Gastroesophageal sphincter (tissue), 4 donors: ENCODE results near the gene GALNTL6. TPM values are rescaled to one million over a fixed set of nuclear protein-coding genes. Genes with fewer than 3 reads are reported as not detected.

Experiments used
- ATAC-seq: fragments of 150-250 bp; one replicate; pipeline ENCODE4 v1.9.1; 2016; ENCODE audit warnings: mild to moderate bottlenecking, moderate library complexity
- H3K27ac ChIP-seq, 4 donors: fragments of 200-600 bp; sonication (generic) in 3 of 4; 1 replicate in 3 of 4; 2 replicates in 1 of 4; pipeline ENCODE4 v1.5.1; 2016 to 2019
- H3K27me3 ChIP-seq: fragments of 200-600 bp; sonication (generic); one replicate; pipeline ENCODE4 v1.5.1; 2019
- H3K36me3 ChIP-seq, 2 donors: fragments of 200-600 bp; sonication (generic); one replicate each; pipeline ENCODE4 v1.5.1; 2019; ENCODE audit warnings: control low read depth in 1 of 2
- H3K4me1 ChIP-seq, 3 donors: fragments of 200-600 bp; sonication (generic); 1 replicate in 2 of 3; 2 replicates in 1 of 3; pipeline ENCODE4 v1.5.1; 2016 to 2019; ENCODE audit warnings: control low read depth in 2 of 3
- H3K4me3 ChIP-seq, 2 donors: fragments of 200-600 bp; sonication (generic); one replicate each; pipeline ENCODE4 v1.5.1; 2019; ENCODE audit warnings: mild to moderate bottlenecking in 1 of 2, moderate library complexity in 1 of 2
- H3K9me3 ChIP-seq, 3 donors: fragments of 200-600 bp; sonication (generic); one replicate each; pipeline ENCODE4 v1.5.1; 2017 to 2019; ENCODE audit warnings: control low read depth in 2 of 3
- CTCF ChIP-seq, 4 experiments: fragments of 200-600 bp in 2 of 4; fragments of 450-650 bp in 2 of 4; sonication (generic) in 1 of 4; IDR thresholded peaks; one replicate each; pipeline ENCODE4 v1.5.1; 2017 to 2019; ENCODE audit warnings: antibody characterized with exemption in 4 of 4, mild to moderate bottlenecking in 2 of 4, moderate library complexity in 2 of 4
- EP300 ChIP-seq: sonication (generic); formaldehyde crosslinking; IDR thresholded peaks from one replicate; pipeline ENCODE4 v1.6.1; 2017; ENCODE audit warnings: antibody characterized with exemption, mild to moderate bottlenecking
- POLR2A ChIP-seq, 2 donors: fragments of 450-650 bp; IDR thresholded peaks; one replicate each; pipeline ENCODE4 v1.6.1; 2017; ENCODE audit warnings: antibody characterized with exemption in 2 of 2, mild to moderate bottlenecking in 2 of 2, moderate library complexity in 1 of 2
- POLR2AphosphoS5 ChIP-seq: sonication (generic); formaldehyde crosslinking; IDR thresholded peaks from one replicate; pipeline ENCODE4 v1.6.1; 2017; ENCODE audit warnings: antibody characterized with exemption
- WGBS, 2 donors: methylation state at CpG; one replicate each; pipeline ENCODE4 v1.1.5; 2018; ENCODE audit warnings: low coverage in 1 of 2; 5-methylcytosine and 5-hydroxymethylcytosine counted together
- total RNA-seq, 4 donors: library from RNA; depleted of rRNA; stranded (reverse); fragments of >200 nt; gene quantifications; one replicate each; pipeline ENCODE4 v1.1.0, GENCODE V29; 2016

GALNTL6 gene
- total RNA-seq, 4 donors from 2014 or later, result not detected

GRCh38 chr4:173046144-173046543, 1232.9 kb downstream of the GALNTL6 start:
- H3K27ac ChIP-seq, result no peak overlapping the region
- no peaks in the 10 kb centered on the region for H3K4me1 ChIP-seq
- no peak for TF ChIP-seq POLR2A (IDR thresholded peaks at IDR 0.05)
- TF ChIP-seq POLR2AphosphoS5, result no peak
- no peak for TF ChIP-seq CTCF (IDR thresholded peaks at IDR 0.05)
- TF ChIP-seq EP300, result no peak
- H3K9me3 ChIP-seq, result no peaks in the 10 kb centered on the region
- 100% methylated on average over 2 of the region's 2 CpGs; no CpG with 5 or more reads in 1 of the 2 donors for WGBS, 2 donors
- no peaks in the 10 kb centered on the region for H3K36me3 ChIP-seq
- ATAC-seq, result no peak
- no peaks in the 10 kb centered on the region for H3K27me3 ChIP-seq
- H3K4me3 ChIP-seq, result no peak overlapping the region

DNA sequence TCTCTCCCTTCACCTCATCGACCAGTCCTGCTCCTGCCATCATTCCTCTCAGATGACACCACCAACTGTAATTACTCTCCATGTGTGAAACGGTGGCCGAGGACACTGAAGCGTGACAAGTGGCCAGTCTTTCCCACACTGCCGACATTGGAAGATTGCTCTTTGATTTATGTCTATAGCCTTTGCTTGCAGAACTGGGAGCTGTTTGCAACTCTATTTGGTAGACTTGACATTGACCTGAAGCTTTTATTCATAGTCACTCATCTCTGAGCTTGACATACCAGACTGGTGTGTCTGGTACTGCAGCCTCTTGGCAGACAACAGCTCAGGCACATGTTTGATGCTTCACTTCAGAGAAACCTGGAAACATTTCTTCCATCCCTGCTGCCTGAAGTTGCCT, 1233.6 kb downstream of the GALNTL6 start:
- TF ChIP-seq CTCF (IDR thresholded peaks at IDR 0.05) (no peak), EP300 (no peak)
- no peak for ATAC-seq
- H3K27me3 ChIP-seq, result no peaks in the 10 kb centered on the region
- no peaks in the 10 kb centered on the region for H3K36me3 ChIP-seq
- no peaks in the 10 kb centered on the region for H3K9me3 ChIP-seq
- H3K4me3 ChIP-seq, result no peak overlapping the region
- no peak overlapping the region for H3K27ac ChIP-seq
- no peaks in the 10 kb centered on the region for H3K4me1 ChIP-seq
- 79 to 100% methylated on average over 1 to 5 of the region's 5 CpGs for WGBS, 2 donors

GRCh38 chr4:173051232-173051631, 1238.0 kb downstream of the GALNTL6 start:
- Histone ChIP-seq H3K4me1 (no peaks in the 10 kb centered on the region), H3K36me3 (no peaks in the 10 kb centered on the region), H3K27ac (peak overlapping the region in 1 of 4 donors; percentile 33), H3K4me3 (no peak overlapping the region), H3K9me3 (no peaks in the 10 kb centered on the region), H3K27me3 (no peaks in the 10 kb centered on the region)
- WGBS, 2 donors, result 68 to 80% methylated on average over 2 of the region's 2 CpGs
- ATAC-seq, result no peak
- TF ChIP-seq POLR2A (IDR thresholded peaks at IDR 0.05) (no peak), POLR2AphosphoS5 (no peak), EP300 (no peak), CTCF (IDR thresholded peaks at IDR 0.05) (no peak)

- no peak for ATAC-seq
- WGBS, 2 donors, result 19 to 21% methylated on average over 9 of the region's 9 CpGs
- no peaks in the 10 kb centered on the region for H3K9me3 ChIP-seq
- H3K27me3 ChIP-seq, result no peaks in the 10 kb centered on the region
- H3K4me1 ChIP-seq, result peaks cover 0 to 3% (median 2%) of the 10 kb centered on the region in 3 donors
- peak overlapping the region; percentile 28 to 37 for H3K4me3 ChIP-seq
- peak overlapping the region in 2 of 4 donors; percentile 17 to 33 for H3K27ac ChIP-seq
- TF ChIP-seq POLR2AphosphoS5 (no peak), CTCF (IDR thresholded peaks at IDR 0.05) (no peak)
- no peaks in the 10 kb centered on the region for H3K36me3 ChIP-seq
Measured at GRCh38 chr4:173051716-173052115, 1238.5 kb downstream of the GALNTL6 start.

DNA sequence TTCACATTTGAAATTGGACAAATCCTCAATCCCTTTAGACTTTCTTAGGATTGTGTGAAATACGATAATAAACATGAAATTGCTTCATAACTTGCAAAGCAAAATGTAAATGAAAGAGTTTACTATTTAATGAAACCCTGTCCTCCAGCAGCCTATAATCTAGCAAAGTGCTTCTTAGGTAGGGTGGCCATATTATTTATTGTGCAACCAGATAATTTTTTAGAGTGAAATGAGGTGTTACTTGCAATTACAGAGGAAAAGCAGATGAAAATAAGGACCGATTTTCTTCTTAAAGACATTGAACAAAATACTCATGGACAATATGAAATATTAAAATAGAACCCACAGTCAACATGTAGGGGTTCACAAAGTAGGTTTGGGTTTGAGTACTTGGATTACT, 1239.2 kb downstream of the GALNTL6 start:
- WGBS, 2 donors, result 62 to 100% methylated on average over 2 of the region's 2 CpGs
- no peak for TF ChIP-seq POLR2AphosphoS5
- no peak for TF ChIP-seq POLR2A (IDR thresholded peaks at IDR 0.05)
- TF ChIP-seq CTCF (IDR thresholded peaks at IDR 0.05), result no peak
- TF ChIP-seq EP300, result no peak
- no peaks in the 10 kb centered on the region for H3K27me3 ChIP-seq
- no peaks in the 10 kb centered on the region for H3K36me3 ChIP-seq
- no peak overlapping the region for H3K4me3 ChIP-seq
- no peaks in the 10 kb centered on the region for H3K9me3 ChIP-seq
- no peak for ATAC-seq
- H3K4me1 ChIP-seq, result peaks cover 0 to 11% (median 3%) of the 10 kb centered on the region in 3 donors
- no peak overlapping the region for H3K27ac ChIP-seq
